Body of pancreas (tissue), 4 donors: Measurements from ENCODE around the gene LPP. TPM values are rescaled to one million over a fixed set of nuclear protein-coding genes. Genes with fewer than 3 reads are reported as not detected.

Experiments used
- ATAC-seq: fragments of 150-250 bp; one replicate; pipeline ENCODE4 v1.9.1; 2016
- DNase-seq, 4 donors: peaks; one replicate each; pipeline ENCODE4 v3.0.0-alpha.2; 2019
- H3K27ac ChIP-seq, 4 donors: fragments of 200-600 bp; sonication (generic); 1 replicate in 3 of 4; 2 replicates in 1 of 4; pipeline versions ENCODE4 v1.5.1 to v1.6.1; 2016 to 2019; ENCODE audit warnings: mild to moderate bottlenecking in 1 of 4, mixed read lengths in 1 of 4, moderate library complexity in 1 of 4
- H3K27me3 ChIP-seq, 2 donors: fragments of 200-600 bp; sonication (generic); one replicate each; pipeline ENCODE4 v1.6.0; 2016; ENCODE audit warnings: mild to moderate bottlenecking in 1 of 2
- H3K36me3 ChIP-seq, 2 donors: fragments of 200-600 bp; sonication (generic); replicated peaks in 1 of 2; 2 replicates each; pipeline ENCODE4 v1.5.1; 2016; ENCODE audit warnings: low read depth in 2 of 2; ENCODE audit not compliant: insufficient read depth in 1 of 2
- H3K4me1 ChIP-seq: fragments of 200-600 bp; sonication (generic); one replicate; pipeline ENCODE4 v1.6.0; 2016
- H3K4me3 ChIP-seq, 2 donors: fragments of 200-600 bp; sonication (generic); 1 replicate in 1 of 2; 2 replicates in 1 of 2; pipeline ENCODE4 v1.5.1; 2016 to 2019
- H3K9me3 ChIP-seq, 3 donors: fragments of 200-600 bp; sonication (generic); 1 replicate in 2 of 3; 2 replicates in 1 of 3; pipeline ENCODE4 v1.5.1; 2016
- CTCF ChIP-seq, 7 experiments: fragments of 450-650 bp in 4 of 7; fragments of 200-600 bp in 3 of 7; sonication (generic) in 3 of 7; IDR thresholded peaks; one replicate each; pipeline ENCODE4 v1.5.1; 2016 to 2019; ENCODE audit warnings: antibody characterized with exemption in 7 of 7
- POLR2A ChIP-seq, 3 donors: fragments of 450-650 bp; IDR thresholded peaks; one replicate each; pipeline ENCODE4 v1.6.1; 2016; ENCODE audit warnings: antibody characterized with exemption in 3 of 3, mild to moderate bottlenecking in 2 of 3
- WGBS, 2 donors: methylation state at CpG; one replicate each; pipeline ENCODE4 v1.1.5; 2017; 5-methylcytosine and 5-hydroxymethylcytosine counted together
- intact Hi-C: fragments of 100-400 bp; cut with DNase I; formaldehyde crosslinking; loops from one replicate; pipeline ENCODE4 v1.15.1; 2023
- total RNA-seq, 2 donors: library from RNA; depleted of rRNA; stranded (reverse); fragments of >200 nt; gene quantifications; one replicate each; pipeline ENCODE4 v1.1.0, GENCODE V29; 2016

Gene LPP
- total RNA-seq, 2 donors from 2014 or later = 60.6 to 65.1 TPM

DNA sequence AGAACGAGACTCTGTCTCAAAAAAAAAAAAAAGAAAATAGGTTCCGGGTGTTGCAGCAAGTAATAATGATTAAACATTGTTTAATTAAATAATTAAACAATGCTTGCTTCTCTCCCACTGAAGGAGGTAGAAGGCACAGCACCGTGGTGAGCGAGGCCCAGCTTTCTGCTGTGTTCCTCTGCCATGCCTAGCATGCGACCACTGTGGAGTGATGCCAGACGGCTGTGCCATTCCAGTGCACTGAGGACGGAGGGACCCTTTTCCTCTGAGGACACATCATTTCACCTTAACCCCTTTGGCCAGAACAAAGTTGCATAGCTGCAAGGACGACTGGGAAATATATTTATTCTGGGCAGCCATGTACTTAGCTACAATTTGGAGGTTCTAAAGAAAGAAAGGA is 695.0 kb downstream of the LPP start:
- WGBS, 2 donors = 74 to 85% methylated on average over 8 of the region's 8 CpGs
- H3K27ac ChIP-seq = no peak overlapping the region
- H3K4me1 ChIP-seq = no peaks in the 10 kb centered on the region
- TF ChIP-seq POLR2A (IDR thresholded peaks at IDR 0.05) (no peak), CTCF (IDR thresholded peaks at IDR 0.05) (no peak)
- H3K9me3 ChIP-seq = no peaks in the 10 kb centered on the region
- no peak overlapping the region for H3K4me3 ChIP-seq
- DNase-seq = no peak
- no peak for ATAC-seq
- intact Hi-C loops = no loop called here
- H3K27me3 ChIP-seq = no peaks in the 10 kb centered on the region
- H3K36me3 ChIP-seq = no peaks in the 10 kb centered on the region

DNA sequence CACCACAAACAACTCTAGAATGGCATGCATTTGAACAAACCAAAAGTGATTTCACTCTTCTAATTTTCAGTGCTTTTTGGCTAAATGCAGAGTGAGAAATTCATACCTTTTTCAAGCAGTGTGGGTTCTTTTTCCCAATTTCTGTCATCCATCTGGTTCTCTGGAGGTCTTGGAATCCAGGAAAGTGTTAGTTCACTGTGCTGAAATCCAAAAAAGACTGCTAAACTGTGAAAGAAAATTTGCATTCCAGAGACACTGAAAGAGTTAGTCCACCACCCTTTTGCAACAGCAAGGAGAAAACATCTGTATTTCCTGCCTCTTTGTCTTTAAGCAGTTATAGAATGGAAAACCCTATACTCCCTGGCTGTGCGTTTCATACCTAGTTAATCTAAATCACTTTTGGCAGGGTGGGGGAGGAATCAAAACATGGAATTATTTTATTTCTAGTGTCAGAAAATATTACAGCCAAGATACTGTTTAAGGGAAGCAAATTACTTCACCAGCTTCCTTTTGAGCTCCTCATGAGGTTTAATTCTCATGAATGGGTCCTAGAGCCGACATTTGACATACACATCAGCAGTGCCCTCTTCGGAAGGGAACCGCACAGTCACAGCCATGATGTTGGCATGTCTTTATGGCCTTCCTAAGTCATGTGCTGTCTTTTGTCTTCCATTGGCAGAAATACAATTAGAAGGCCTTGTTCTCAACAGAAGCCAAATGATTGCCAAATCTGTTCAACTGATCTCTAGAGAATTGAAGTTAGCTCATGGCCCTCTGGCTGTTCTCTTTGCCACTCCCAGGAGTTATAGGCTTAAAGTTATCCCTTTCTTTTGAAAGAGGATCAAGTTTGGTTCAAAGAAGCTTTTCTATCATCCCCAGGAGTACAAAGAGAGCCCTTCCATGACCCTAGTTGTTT is 700.2 kb downstream of the LPP start:
- intact Hi-C loops = no loop called here
- no peak overlapping the region for H3K27ac ChIP-seq
- no peaks in the 10 kb centered on the region for H3K36me3 ChIP-seq
- DNase-seq (no peak), ATAC-seq (no peak)
- H3K27me3 ChIP-seq = no peaks in the 10 kb centered on the region
- no peak for TF ChIP-seq POLR2A (IDR thresholded peaks at IDR 0.05)
- TF ChIP-seq CTCF (IDR thresholded peaks at IDR 0.05) = no peak
- H3K4me1 ChIP-seq = no peaks in the 10 kb centered on the region
- no peak overlapping the region for H3K4me3 ChIP-seq
- 92 to 100% methylated on average over 4 of the region's 4 CpGs for WGBS, 2 donors
- H3K9me3 ChIP-seq = no peaks in the 10 kb centered on the region

DNA sequence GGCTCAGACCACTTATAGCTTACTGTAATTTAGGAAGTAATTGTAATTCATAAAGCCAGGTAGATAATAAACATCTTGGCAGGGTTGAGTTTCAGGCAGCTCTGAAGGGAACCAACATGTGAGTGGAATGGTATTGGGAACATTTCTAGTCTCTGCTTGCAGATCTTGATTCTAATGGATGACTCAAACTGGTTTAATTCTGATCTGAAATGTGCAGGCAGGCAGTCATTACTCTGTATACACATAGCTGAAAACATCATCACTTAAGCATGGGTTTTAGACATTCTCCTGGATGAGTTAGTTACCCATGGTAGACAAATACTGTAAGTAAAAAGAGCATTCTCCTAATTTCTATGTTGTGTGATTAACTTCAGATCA is 700.8 kb downstream of the LPP start:
- Histone ChIP-seq H3K27ac (no peak overlapping the region), H3K4me1 (no peaks in the 10 kb centered on the region), H3K9me3 (no peaks in the 10 kb centered on the region), H3K27me3 (no peaks in the 10 kb centered on the region), H3K36me3 (no peaks in the 10 kb centered on the region), H3K4me3 (no peak overlapping the region)
- TF ChIP-seq CTCF (IDR thresholded peaks at IDR 0.05) (no peak), POLR2A (IDR thresholded peaks at IDR 0.05) (no peak)
- intact Hi-C loops = no loop called here
- no peak for DNase-seq
- no peak for ATAC-seq

DNA sequence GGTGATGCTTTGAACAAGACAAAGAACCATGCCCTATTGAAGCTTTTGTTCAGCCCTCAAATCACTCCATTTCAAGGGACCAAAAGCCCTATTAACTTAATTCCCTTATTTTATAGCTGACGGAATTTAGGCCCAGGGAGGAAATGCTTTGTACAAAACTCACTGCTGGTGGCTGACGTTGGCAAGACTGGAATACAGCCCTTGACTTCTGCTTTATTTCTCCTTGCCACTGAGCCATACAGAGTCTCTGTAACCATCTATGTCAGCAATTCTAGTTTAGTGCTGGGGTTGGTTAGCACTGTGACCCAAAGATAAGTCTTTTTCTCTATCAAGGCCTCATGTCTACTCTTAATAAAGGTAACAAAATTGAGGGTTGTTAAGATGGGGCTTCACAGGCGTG is 701.7 kb downstream of the LPP start:
- TF ChIP-seq POLR2A (IDR thresholded peaks at IDR 0.05) = no peak
- TF ChIP-seq CTCF (IDR thresholded peaks at IDR 0.05) = no peak
- H3K9me3 ChIP-seq = no peaks in the 10 kb centered on the region
- intact Hi-C loops = no loop called here
- DNase-seq (no peak), ATAC-seq (no peak)
- H3K4me3 ChIP-seq = no peak overlapping the region
- no peak overlapping the region for H3K27ac ChIP-seq
- no peaks in the 10 kb centered on the region for H3K4me1 ChIP-seq
- WGBS, 2 donors = 87 to 90% methylated on average over 3 of the region's 3 CpGs
- no peaks in the 10 kb centered on the region for H3K27me3 ChIP-seq
- no peaks in the 10 kb centered on the region for H3K36me3 ChIP-seq

DNA sequence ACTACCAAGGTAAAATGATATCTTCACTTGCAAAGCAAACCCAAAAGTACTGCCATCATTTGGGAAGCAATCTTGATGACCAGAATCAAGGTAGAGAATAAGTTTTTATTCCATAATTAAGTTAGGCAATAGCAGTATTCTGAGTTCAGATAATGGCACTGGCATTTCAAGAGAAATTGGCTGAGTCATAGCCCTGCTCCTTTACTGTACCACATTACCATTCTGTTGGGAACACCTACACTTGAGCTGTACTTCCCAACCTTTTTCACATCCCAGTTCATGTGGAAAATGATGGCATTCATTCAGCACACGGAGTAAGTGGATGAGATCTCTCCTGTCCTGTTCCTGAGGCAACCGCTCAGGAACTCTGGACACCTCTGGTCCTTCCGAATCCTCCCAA is 706.2 kb downstream of the LPP start:
- Histone ChIP-seq H3K4me1 (no peaks in the 10 kb centered on the region), H3K4me3 (no peak overlapping the region), H3K27ac (no peak overlapping the region), H3K27me3 (no peaks in the 10 kb centered on the region), H3K9me3 (no peaks in the 10 kb centered on the region), H3K36me3 (no peaks in the 10 kb centered on the region)
- TF ChIP-seq POLR2A (IDR thresholded peaks at IDR 0.05) (no peak), CTCF (IDR thresholded peaks at IDR 0.05) (no peak)
- intact Hi-C loops = no loop called here
- WGBS, 2 donors = 87 to 98% methylated on average over 3 of the region's 3 CpGs
- no peak for DNase-seq
- ATAC-seq = no peak
